SHP77 treated with DMSO at 0.1 percent for 48 hours (cell line): ENCODE measurements around the gene EXD3.
"Not testable (repeated sequence)": the region's sequence is repeated elsewhere in the genome, so short reads cannot be mapped to it uniquely, and the experiment has no call there.

Source experiments
- DNase-seq: peaks from one replicate; lab custom pipeline; 2025; lab: John Stamatoyannopoulos, UW

EXD3 gene

DNA sequence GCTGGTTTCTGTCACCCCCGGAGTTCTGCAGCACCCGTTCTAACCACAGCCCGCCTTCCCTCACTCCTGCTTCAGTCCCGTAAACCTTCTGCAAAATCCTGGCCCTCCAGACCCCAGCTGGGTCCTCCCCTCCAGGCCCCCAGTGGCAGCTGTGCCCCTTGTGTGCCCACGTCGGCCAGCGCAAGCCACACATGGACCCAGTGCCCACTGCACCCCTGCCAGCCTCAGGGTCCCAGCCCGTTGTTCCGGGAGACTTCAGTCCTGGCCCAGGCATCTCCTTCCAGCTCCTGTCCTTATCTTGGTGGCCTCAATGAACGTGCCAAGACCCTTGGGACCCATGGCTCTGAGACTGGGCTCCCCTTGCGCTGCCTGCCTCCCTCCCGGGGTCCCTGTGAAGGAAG, 43.2 kb downstream of the EXD3 start:
- DNase-seq, result no peak

- DNase-seq, result not testable (repeated sequence)
Measured at GRCh38 chr9:137378688-137379410, 44.1 kb downstream of the EXD3 start.

DNA sequence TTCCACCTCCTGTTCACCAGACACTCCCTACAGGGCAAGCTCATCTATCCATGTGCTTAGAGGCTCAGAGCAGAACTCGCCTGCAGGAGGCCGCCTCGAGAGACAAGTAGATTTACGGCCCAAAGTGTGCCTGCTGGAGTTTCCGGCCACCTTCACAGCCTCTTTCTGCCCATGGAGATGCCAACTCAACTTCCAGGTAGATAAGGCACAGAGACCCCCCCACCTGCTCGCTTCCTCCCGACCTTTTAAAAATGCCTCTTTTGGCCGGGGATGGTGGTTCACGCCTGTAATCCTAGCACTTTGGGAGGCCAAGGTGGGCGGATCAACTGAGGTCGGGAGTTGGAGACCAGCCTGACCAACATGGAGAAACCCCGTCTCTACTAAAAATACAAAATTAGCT, 46.6 kb downstream of the EXD3 start:
- DNase-seq, result no peak

GRCh38 chr9:137375321-137376058, 47.5 kb downstream of the EXD3 start:
- DNase-seq, result no peak

DNA sequence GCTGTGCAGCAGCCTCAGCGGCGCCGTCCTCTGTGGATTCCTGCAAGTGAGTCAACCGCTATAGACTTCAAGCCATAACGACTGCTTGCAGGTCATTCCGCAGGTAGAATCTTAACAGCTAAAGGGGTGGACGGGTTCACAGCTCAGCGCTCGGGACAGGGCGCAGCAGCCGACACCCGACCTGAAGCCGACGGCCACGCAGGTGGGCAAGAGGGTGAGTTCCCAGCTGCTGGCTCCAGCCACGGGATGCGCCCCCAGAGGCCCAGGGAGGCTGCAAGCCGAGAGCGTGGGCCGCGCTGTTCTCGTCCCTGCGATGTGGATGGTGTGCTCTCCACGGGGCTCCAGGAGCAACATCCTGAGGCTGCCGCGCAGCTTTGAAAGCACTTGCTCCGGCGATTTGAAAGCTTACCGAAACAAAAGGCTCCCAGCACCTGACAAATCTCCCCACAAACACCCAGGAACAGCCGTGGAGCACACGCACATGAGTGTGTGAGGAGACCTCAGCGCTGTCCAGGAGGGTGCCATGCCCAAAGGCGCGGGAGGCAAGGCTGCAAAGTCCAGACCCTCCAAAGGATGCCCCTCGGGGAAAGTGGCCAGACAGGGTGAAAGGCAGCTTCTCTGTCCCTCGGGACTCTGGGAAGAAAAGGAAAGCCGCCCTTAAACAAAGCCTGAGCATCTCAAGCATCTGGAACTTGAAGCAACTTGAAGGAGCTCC, 48.7 kb downstream of the EXD3 start:
- no peak for DNase-seq

- no peak for DNase-seq
Measured at GRCh38 chr9:137373611-137373980, 49.4 kb downstream of the EXD3 start.

DNA sequence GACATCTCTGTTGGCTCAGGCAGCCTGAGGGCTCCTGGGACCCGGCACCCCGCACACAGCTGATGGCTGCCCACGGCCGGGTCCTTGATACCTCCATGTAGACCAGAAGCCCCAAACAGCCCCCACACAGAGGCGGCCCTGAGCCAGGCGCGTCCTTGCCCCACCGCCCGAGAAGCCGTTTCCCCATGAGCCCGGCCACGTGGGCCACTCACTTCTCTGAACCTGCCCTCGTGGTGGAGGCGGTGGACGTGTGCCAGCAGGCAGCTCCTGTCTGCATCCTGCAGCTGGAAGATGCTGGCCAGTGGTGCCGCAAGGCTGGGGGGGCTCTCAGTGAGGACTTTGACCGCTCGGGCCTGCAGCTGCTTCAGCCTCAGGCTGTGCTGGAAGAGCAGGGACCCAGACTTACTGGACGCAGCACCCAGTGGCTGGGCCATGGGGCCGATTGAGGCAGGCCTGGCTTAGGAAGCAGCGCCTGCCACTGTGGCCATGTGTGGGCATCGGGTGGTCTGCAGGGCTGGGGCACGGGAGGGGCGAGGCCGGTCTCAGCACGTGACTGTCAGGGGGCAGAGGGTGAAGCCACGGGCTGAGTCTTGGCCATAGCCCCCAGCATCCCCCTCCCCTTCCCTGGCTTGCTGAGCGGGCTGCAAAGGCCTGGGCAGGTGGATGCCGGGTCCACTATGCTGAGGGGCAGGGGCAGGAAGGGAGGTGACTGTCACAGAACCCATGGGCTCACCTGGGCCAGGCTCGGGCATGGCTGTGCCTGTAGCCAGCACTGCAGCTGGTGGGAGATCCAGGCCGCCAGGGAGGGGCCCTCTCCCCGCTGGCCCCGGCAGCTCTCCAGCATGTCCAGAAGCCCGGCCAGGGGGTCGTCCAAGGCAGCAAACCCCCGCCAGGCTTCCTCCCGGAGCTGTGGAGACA, 50.0 kb downstream of the EXD3 start:
- no peak for DNase-seq

- no peak for DNase-seq
Measured at GRCh38 chr9:137371946-137372651, 50.9 kb downstream of the EXD3 start.

DNA sequence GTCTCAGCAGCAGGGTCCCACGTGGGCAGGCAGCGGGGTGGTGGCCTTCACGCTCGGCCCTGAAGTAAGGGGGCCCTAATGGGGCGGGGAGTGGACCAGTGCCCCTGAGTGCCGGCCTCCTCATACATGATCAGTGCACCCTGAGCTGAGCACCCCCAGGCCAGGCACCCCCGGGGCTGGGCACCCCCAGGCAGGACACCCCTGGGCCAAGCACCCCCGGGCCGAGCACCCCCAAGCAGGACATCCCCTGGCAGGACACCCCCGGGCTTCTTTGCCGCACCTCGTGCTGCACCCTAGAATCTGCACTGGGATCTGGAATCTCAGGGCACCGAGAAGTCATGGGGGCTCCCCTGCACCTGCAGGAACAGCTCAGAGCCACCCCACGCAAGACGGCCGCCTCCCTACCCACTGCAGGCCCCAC, 51.4 kb downstream of the EXD3 start:
- no peak for DNase-seq

- no peak for DNase-seq
Measured at GRCh38 chr9:137370865-137371520, 52.0 kb downstream of the EXD3 start.

GRCh38 chr9:137369911-137370764, 52.8 kb downstream of the EXD3 start:
- DNase-seq, result no peak

- no peak for DNase-seq
Measured at GRCh38 chr9:137369061-137369787, 53.7 kb downstream of the EXD3 start.

GRCh38 chr9:137368431-137369035, 54.4 kb downstream of the EXD3 start:
- no peak for DNase-seq

DNA sequence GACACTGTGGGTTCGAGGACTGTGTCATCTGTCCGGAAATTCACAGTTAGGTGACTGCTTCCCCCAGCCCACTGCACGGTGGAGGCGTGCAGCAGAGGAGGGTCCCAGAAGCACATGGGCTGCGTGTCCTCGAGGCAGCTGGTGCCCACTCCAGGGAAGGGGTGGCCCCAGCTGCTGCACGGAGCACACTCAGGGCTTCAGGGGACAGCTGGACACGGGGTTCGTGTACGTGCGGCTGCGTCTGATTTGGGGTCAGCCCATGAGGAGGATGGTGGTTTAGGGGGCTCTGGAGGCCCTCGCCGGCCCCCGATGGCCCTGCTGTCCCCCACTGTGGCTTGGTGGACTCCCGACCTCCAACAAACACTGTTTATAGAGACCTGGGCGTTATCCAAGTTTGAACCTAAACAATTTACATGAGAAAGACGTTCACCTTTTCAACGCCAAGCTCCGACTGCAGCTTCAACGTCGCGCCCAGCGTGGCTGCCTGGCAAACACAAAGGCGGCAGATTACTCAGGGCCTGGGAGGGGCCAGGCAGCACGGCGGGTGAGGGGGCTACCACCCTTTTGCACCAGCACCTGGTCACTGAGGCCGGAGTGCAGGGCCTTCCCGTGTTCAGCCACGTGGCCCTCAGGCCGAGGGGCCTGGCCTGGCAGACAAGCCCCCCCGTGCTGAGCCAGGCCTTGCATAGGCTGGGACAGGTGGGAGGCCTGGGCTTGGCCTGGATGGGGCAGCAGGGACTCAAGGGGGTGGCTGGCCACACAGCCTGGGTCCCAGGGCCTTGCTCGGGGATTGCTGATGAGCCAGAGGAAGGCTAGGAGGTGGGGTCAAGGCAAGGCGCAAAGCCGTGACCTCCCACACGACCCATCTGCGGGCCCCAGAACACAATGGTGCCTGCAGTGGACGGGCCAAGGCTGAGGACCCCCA, 55.2 kb downstream of the EXD3 start:
- DNase-seq, result no peak

GRCh38 chr9:137366891-137367381, 56.0 kb downstream of the EXD3 start:
- no peak for DNase-seq

GRCh38 chr9:137366445-137366810, 56.5 kb downstream of the EXD3 start:
- no peak for DNase-seq
